ENCODE data around the gene GRIA3.
"Not testable (repeated sequence)": the region's sequence is repeated elsewhere in the genome, so short reads cannot be mapped to it uniquely, and the experiment has no call there.

Gene GRIA3

DNA sequence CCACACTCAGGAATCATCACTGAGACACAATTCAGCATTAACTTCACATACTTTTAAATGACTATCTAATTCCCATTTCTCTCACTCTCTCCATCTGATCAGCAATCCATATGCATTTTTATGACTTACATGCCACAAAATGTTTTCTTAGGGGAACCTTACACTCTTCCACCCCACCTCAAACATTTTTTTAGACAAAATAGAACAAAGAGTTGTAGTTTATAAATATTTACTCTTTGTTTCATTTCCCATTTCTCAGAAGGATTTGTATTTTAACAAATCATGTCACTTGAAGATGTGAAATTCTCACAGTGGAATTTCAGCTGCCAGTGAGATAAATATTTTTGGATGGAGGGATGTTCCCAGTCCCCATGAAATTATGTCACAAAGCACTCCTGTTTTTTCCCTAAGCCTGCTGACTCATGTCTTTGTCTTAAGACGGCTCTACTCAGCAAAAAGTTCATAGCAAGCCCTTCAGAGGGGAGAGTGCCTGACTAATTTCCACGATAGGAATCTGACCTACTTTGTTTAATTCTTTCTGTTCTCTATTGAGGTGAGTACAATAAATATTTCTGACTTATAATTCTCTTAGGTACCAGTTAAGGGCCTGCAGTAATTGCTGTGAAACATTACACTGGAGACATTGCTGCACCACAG, 291.1 kb downstream of the GRIA3 start:
- DNase-seq = no peak

DNA sequence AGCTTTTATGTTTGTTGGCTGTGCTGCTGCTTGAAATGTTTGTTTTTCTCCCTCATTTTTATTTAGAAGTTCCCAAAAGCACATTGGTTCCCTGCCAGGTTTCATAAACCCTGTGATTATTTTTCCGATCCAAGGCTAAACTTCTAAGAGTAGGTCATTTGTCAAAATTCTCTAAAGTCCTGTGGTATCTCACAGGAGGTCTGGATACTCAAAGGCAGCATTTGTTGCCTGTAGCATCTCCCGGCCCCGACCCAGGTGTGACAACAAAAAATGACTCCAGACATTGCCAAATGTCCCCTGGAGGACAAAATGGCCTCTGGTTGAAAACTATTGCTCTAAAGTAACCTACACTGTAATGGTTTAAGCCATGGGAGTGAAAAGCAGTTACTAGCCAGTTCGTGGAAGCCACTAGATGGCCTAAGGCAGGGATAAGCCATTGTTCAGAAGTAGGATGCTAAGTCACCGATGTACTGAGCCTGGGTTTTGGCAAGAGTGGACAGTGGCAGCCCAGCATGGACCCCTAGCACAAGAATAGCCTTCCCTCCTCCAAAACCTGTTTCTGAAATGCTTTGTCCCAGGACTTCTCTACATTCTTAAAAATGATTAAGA, 292.6 kb downstream of the GRIA3 start:
- DNase-seq = no peak

DNA sequence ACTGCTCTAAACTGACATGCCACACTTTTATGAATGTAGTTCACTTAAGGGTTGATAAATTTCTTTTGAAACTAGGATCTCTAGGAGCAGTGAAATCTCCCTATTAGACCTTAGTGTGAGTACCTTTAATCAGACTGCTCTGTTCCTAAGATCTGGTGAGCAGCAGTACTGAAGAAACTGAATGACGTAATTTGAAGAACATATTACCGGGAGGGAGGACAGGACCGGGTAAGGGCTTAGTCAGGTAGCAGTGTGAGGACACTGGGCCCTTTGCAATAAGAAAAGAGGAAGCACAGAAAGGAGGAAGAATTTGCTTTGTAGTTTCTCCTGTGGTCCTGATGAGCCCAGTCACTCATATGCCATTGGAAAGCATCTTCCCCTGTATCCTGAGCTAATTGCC, 293.6 kb downstream of the GRIA3 start:
- DNase-seq = no peak

DNA sequence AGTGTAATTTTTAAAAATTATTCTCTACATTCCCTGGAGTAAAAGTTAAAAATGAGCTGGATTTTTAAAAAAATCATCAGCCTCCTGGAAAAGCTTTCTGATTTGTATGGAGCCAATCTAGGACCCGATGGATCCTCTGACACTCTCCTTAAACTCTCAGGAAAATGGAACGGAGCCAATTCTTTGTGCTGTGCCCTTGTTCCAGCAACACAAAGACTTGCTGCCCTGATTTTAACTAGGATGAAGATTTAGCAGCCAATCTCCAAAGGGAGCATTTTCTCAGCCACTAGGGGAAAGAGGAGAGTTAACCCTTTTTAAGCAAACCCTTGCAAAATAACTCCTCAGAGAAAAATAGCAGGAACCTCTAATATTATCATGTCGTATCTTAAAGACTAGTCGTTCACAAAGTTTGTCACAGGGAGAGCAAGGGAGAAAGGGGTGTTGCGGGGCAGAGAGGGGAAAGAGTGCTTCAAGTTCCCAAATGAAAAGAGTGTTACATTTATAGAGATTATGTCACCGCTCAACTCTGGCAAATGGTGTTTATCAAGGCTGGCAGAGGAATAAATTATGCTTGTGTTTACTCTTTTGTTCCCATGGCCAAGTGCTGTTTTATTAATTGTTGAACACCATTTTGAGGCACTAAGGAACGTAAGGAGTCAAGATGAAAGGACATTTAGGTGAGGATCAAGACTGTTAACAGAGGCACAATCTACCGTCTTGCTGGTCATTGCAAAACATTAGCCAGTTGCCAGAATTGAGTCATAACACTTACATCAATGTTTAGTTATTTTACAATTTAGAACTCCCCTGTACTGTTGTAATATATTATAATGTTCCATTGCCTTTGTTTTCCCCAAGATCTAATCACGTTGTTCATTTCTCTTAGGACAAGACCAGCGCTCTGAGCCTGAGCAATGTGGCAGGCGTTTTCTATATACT, 298.1 kb downstream of the GRIA3 start:
- no peak for DNase-seq

DNA sequence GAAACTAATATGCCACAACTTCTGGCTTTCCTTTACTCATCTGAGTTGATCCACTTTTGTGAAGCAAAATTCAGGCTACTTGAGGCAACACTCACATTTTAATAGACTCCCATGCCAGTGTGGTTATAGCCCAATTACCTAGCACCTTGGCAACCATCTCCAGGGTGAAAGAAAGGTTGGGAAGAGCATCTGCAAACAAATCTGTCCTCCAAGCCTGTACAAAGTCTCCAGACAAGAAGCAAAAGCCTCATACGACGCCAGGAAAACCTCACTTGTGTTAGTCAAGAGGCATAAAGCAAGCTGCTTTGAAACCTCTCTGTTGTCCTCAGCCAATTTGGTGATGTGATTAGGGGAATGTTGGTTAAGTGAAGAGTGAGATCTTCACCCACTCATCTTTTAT, 302.2 kb downstream of the GRIA3 start:
- no peak for DNase-seq

DNA sequence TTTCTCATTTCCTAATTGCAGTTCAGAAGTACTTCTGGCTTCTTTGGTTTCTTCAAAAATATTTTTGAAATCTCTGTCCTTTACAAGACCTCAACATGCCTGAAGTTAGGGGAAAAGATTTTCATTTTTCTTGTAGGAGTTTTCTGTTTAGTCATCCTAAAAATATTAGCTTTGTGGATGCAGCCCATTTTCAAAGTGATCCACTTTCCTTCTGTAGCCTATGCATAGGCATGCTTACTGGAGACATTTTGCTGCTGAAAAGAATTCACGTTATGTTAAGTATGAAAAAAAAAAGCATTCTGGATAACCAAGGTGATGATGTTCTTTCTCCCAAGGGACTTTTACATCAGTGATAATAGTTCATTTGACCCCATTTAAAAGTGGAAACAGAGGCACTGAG, 303.2 kb downstream of the GRIA3 start:
- DNase-seq = no peak

DNA sequence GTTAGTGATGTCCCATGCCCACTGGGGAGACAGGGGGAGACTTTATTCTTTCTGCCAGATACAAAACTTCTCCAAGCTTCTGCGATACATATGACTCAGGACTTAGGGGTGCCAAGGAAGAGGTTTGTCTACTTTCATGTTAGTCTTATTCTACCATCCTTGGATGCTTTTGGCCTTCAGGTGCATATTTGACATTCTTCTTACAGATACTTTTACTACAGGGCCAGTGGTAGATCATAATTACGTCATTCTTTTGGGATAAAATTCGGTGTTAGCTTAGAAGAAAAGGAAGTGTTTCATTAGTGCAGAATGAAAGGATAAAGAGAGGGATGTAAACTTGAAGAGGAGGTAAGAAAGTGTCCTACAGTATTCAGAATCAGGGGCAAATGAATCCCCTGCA, 303.6 kb downstream of the GRIA3 start:
- no peak for DNase-seq

DNA sequence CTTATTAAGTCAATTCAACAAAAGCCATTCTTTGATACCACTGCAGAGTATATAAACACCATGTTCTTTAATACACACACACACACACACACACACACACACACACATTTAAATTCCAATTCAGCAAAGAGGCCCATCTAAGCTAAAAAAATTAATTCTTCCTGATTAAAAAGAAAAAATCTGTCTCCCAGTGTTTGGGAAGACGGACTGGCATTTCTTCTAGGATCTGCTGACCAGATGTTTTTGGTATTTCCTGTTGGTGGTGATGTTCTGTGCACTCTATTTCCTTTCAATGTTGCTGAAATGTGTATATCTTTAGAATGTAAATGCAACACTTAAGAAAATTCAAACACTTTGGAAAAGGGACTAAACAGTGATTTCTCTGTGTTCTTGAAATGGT, 304.9 kb downstream of the GRIA3 start:
- no peak for DNase-seq

DNA sequence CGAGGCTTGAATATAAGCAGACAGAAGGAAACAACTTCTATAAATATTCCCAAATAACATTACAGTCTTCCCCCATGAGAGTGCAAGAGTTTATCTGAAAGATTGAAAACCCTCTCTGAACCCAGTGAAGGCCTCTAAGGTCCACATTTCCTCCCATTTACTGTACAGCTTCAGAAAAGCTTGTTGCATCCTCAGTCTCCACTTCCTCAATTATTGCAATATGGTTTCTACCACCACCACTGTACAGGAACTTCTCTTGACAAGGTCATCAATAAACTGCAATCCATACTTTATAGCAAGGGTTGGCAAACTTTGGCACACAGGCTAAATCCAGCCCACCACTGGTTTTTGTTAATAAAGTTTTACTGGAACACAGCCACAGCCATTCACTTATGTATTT, 309.8 kb downstream of the GRIA3 start:
- no peak for DNase-seq

DNA sequence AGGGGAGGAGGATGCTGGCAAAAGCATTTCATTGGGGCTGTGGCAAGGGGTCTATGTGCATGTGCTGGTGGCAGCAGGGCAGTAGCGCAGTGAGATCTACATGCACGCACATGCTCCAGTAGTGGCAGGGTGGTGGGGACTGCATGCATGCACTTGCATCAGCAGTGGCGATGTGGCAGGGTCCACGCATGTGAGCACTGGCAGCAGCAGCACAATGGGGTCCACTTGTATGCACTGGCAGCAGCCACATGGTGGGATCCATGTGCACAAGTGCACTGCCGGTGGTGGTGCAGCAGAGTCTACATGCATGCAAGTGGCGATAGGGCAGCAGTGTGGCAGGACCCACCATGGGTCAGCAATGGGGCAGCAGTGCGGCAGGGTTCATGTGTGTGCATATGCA, 315.7 kb downstream of the GRIA3 start:
- DNase-seq = no peak

DNA sequence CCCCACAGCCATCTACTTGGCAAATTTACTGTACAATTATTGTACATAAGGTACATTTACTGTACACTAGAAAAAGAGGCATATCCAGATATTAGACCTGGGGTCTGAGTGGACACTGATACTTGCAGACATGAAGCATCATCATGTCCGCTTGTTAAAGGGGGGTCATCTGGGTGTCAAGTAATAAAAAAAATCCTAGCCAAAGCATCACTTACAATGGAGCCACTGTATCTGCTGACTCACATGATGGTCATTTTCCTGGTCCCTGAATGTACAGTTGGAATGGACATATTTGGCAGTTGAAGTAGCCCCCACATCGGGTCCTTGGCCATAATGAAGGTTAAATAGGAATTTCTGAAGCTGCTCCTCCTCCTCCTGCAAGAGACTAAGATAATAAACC, 320.0 kb downstream of the GRIA3 start:
- DNase-seq = no peak

DNA sequence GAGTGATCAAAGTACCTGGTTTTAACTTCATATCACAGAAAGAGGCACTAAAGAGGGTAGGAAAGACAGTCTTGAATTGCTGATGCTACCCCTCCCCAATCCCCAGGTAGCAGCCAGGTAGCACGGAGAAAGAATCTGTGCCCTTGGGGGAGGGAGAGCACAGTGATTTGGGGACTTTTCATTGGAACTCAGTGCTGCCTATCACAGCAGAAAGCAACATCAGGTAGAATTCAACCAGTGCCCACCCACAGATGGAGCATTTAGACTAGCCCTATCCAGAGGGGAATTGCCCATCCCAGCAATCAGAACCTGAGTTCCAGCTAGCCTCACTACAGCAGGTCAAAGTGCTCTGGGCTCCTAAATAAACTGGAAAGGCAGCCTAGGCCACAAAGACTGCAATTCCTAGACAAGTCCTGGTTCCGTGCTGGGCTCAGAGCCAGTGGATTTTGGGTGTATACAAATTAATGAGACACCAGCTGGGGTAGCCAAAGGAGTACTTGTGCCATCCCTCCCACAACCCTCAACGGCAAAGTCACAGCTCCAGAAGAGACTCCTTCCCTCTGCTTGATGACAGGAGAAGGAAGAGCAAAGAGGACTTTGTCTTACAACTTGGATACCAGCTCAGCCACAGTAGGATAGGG, 320.7 kb downstream of the GRIA3 start:
- DNase-seq = no peak

DNA sequence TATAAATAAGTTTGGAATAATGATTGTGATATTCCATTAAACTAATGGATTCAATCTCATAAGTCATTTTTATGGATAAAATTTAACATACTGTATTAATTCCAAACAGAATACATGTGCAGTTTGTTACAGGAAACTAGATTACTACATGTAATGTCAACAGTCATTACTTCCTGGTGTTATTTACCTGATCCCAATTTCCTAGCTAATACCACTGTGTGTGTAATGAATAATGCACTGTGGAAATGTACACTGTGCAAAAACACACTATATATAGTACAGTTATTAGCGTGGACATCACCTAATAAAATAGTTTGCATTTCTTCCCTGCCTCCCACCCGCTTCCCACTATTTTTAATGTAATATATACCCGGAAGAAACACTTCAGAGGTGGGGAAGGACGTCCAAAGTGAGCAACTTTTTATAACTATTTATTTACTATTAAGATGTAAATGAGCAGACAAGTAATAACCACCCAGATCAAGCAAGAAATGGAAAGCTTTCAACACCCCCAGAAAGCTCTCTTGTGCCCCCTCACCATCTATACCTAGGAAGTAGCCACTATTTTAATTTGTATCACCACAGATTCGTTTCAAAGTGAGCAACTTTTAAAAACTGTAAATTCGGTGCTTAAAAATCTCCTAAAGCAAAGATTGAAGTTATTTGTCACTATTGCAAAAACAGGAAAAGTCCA, 329.7 kb downstream of the GRIA3 start:
- no peak for DNase-seq

DNA sequence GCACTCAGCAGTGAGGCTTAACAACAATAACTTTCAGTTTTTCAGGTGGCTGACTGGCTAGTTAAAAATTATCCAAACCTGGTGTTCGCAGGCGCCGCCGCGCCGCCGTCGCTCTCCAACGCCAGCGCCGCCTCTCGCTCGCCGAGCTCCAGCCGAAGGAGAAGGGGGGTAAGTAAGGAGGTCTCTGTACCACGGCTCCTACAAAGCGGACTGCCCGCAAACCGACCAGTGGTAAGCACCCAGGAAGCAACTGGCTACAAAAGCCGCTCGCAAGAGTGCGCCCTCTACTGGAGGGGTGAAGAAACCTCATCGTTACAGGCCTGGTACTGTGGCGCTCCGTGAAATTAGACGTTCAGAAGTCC, 330.2 kb downstream of the GRIA3 start:
- not testable (repeated sequence) for DNase-seq

DNA sequence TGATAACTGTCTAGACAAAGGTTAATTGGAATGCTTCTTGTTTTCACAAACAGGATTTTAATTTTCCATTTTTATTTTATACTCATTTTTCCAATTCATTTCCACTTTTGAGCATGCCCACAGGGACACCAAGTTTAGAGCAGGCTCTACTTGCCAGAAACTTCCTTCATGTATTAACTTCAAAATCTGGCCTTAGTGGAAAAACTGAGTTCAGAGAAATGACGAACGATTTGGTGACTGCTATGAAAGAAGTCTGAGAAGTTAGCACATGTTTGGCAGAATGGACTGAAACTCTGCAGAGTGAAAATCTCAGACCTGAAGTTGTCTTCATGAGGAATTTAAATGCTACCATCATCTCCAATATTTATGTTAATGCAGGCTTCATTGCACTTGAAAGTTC, 334.7 kb downstream of the GRIA3 start:
- DNase-seq = no peak

DNA sequence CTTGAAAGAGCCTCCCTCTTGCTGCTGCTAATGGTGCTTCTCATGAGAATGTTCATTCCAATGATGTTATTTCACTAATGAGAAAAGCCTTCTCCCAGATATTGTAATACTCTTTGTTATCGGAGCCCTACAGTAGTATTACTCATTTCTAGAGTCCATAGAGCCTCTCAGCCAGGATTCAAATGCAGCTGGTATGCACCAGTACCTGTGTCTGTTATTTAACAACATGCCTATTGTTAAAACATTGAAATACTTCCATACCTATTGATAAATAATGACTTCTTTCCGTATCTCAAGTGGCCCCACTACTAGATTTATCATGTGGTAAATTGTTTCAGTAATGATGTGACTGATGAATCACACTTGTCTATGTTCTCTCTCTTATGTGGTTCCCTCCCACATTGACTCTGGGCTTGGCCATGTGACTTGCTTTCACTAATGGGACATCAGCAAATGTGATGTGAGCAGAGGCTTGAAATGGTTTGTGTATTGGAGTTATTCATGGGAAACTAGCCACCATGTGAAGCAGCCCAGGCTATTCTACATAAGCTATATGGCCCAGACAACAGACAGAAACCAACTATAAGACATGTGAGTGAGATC, 341.1 kb downstream of the GRIA3 start:
- no peak for DNase-seq

DNA sequence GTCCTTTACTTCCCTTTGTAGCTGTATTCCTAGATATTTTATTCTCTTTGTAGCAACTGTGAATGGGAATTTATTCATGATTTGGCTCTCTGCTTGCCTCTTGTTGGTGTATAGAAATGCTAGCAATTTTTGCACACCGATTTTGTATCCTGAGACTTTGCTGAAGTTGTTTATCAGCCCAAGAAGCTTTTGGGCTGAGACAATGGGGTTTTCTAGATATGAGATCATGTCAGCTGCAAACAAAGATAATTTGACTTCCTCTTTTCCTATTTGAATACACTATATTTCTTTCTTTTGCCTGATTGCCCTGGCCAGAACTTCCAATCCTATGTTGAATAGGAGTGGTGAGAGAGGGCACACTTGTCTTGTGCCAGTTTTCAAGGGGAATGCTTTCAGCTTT, 346.6 kb downstream of the GRIA3 start:
- DNase-seq = not testable (repeated sequence)
